Measurements from ENCODE around the gene PMPCB.
A peak's percentile ranks its signal among the peaks of the same experiment; 100 is the strongest.
"Not testable (repeated sequence)": the region's sequence is repeated elsewhere in the genome, so short reads cannot be mapped to it uniquely, and the experiment has no call there.

PMPCB gene

GRCh38 chr7:103296901-103297836 is at the start of gene PMPCB:
TSS of gene PMPCB (plus strand) at chr7:103297435. CDS start at chr7:103297460, 25 bp downstream.
- peak; percentile 94 for DNase-seq (ENCODE audit: low spot score)

- not testable (repeated sequence) for DNase-seq (ENCODE audit: low spot score)
These were observed 43.3 kb upstream of the PMPCB start for GRCh38 chr7:103253699-103254506.

- not testable (repeated sequence) for DNase-seq (ENCODE audit: low spot score)
These were observed 33.2 kb upstream of the PMPCB start for GRCh38 chr7:103264054-103264453.

- not testable (repeated sequence) for DNase-seq (ENCODE audit: low spot score)
These were observed 31.0 kb upstream of the PMPCB start for GRCh38 chr7:103266229-103266628.

GRCh38 chr7:103273374-103273773 is 23.9 kb upstream of the PMPCB start:
- DNase-seq (ENCODE audit: low spot score) = not testable (repeated sequence)

- not testable (repeated sequence) for DNase-seq (ENCODE audit: low spot score)
These were observed 22.4 kb upstream of the PMPCB start for GRCh38 chr7:103274867-103275266.

- DNase-seq (ENCODE audit: low spot score) = not testable (repeated sequence)
These were observed 19.0 kb upstream of the PMPCB start for GRCh38 chr7:103278195-103278594.

GRCh38 chr7:103279636-103279962 is 17.6 kb upstream of the PMPCB start:
- not testable (repeated sequence) for DNase-seq (ENCODE audit: low spot score)

- DNase-seq (ENCODE audit: low spot score) = peak; percentile 90
These were observed 17.1 kb upstream of the PMPCB start for GRCh38 chr7:103279963-103280802.

GRCh38 chr7:103280803-103281155 is 16.5 kb upstream of the PMPCB start:
- DNase-seq (ENCODE audit: low spot score) = not testable (repeated sequence)

- DNase-seq (ENCODE audit: low spot score) = not testable (repeated sequence)
These were observed 14.3 kb upstream of the PMPCB start for GRCh38 chr7:103282802-103283427.

GRCh38 chr7:103292122-103292521 is 5.1 kb upstream of the PMPCB start:
- DNase-seq (ENCODE audit: low spot score) = no peak

GRCh38 chr7:103293526-103293925 is 3.7 kb upstream of the PMPCB start:
- no peak for DNase-seq (ENCODE audit: low spot score)

- no peak for DNase-seq (ENCODE audit: low spot score)
These were observed 573 bp downstream of the PMPCB start for GRCh38 chr7:103297837-103298179.

- DNase-seq (ENCODE audit: low spot score) = no peak
These were observed 2.4 kb downstream of the PMPCB start for GRCh38 chr7:103299660-103300059.

- no peak for DNase-seq (ENCODE audit: low spot score)
These were observed 4.2 kb downstream of the PMPCB start for GRCh38 chr7:103301441-103301840.

GRCh38 chr7:103307503-103308231 is 10.4 kb downstream of the PMPCB start:
- DNase-seq (ENCODE audit: low spot score) = no peak

GRCh38 chr7:103314852-103315251 is 17.6 kb downstream of the PMPCB start:
- no peak for DNase-seq (ENCODE audit: low spot score)

- DNase-seq (ENCODE audit: low spot score) = no peak
These were observed 19.2 kb downstream of the PMPCB start for GRCh38 chr7:103316380-103316941.

- DNase-seq (ENCODE audit: low spot score) = no peak
These were observed 19.8 kb downstream of the PMPCB start for GRCh38 chr7:103317009-103317408.

GRCh38 chr7:103325744-103326143 is 28.5 kb downstream of the PMPCB start:
- no peak for DNase-seq (ENCODE audit: low spot score)

All from CD4-positive, alpha-beta T cell treated with Interleukin-6 at 100 ng/mL for 8 hours (primary cell).